Measurements from ENCODE around the gene VTCN1. TPM values are rescaled to one million over a fixed set of nuclear protein-coding genes. Genes with fewer than 3 reads are reported as not detected.
"Not testable (repeated sequence)": the region's sequence is repeated elsewhere in the genome, so short reads cannot be mapped to it uniquely, and the experiment has no call there.

Gene VTCN1
- polyA plus RNA-seq, 3 donors: not detected

GRCh38 chr1:117120774-117121588, 89.7 kb downstream of the VTCN1 start:
- H3K4me1 Mint-ChIP-seq: peaks cover 15% of the 10 kb centered on the region
- peaks cover 0 to 4% (median 0%) of the 10 kb centered on the region in 7 donors for H3K9me3 Mint-ChIP-seq
- peak overlapping the region; percentile 85 to 91 for H3K4me3 Mint-ChIP-seq
- TF ChIP-seq CTCF (IDR thresholded peaks at IDR 0.05): no peak
- Histone ChIP-seq H3K4me2 (replicated peaks; ENCODE audit: extremely low read depth, low read length, poor library complexity, severe bottlenecking) (peak overlapping the region; percentile 85), H3K9ac (ENCODE audit: insufficient read depth, low read length, poor library complexity, severe bottlenecking) (peak overlapping the region; percentile 67), H3K4me3 (replicated peaks in 1 of 3; ENCODE audit: low read depth in 2 of 3, low read length in 3 of 3) (peak overlapping the region; percentile 44 to 79 (median 66)), H2AFZ (ENCODE audit: insufficient read depth, low read depth, low read length, poor library complexity, severe bottlenecking) (peak overlapping the region; percentile 90), H3K79me2 (ENCODE audit: insufficient read depth, low read length) (no peaks in the 10 kb centered on the region), H3K27ac (ENCODE audit: low read depth in 1 of 2, low read length in 2 of 2) (no peak overlapping the region), H3K9me3 (replicated peaks in 1 of 2; ENCODE audit: control insufficient read depth in 1 of 2, insufficient read depth in 1 of 2, low read length in 2 of 2) (no peaks in the 10 kb centered on the region), H3K4me1 (ENCODE audit: control insufficient read depth in 1 of 2, insufficient read depth in 2 of 2, low read length in 2 of 2) (peaks cover 12 to 15% of the 10 kb centered on the region in 2 donors), H4K20me1 (ENCODE audit: insufficient read depth, low read length) (no peaks in the 10 kb centered on the region), H3K36me3 (replicated peaks in 1 of 2; ENCODE audit: control insufficient read depth in 1 of 2, insufficient read depth in 2 of 2, low read length in 2 of 2) (no peaks in the 10 kb centered on the region), H3K27me3 (ENCODE audit: control insufficient read depth in 2 of 2, insufficient read depth in 2 of 2, low read length in 2 of 2) (peaks cover 0 to 8% of the 10 kb centered on the region in 2 donors)
- no peak for DNase-seq
- peak overlapping the region in 4 of 7 donors; percentile 26 to 85 (median 54) for H3K27ac Mint-ChIP-seq
- intact Hi-C loops (cut with micrococcal nuclease): loop anchor here (5.0 kb wide), 3 partner anchors 59 to 246 kb away; partner anchors contain the start of genes MAN1A2 (in 1 of the 2) and TTF2 (in 1 of the 2)
- 21% methylated on average over 27 of the region's 29 CpGs for WGBS (ENCODE audit: insufficient coverage)
- H3K27me3 Mint-ChIP-seq (ENCODE audit: low read depth in 3 of 3): peaks cover 0 to 15% (median 9%) of the 10 kb centered on the region in 3 donors
- H3K36me3 Mint-ChIP-seq: no peaks in the 10 kb centered on the region

DNA sequence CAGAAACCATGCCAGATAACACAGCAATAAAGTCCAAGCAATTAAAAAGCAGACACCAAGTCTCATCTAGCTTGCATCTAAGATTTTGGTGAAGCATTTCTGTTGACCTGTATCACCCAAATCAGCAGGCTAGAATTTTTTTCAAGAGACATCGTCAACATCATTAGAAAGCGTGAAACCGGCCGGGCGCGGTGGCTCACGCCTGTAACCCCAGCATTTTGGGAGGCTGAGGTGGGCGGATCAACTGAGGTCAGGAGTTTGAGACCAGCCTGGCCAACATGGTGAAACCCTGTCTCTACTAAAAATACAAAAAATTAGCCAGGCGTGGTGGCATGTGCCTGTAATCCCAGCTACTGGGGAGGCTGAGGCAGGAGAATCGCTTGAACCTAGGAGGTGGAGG, 91.6 kb downstream of the VTCN1 start:
- Mint-ChIP-seq H3K4me1 (peaks cover 15% of the 10 kb centered on the region), H3K27me3 (ENCODE audit: low read depth in 3 of 3) (peaks cover 0 to 15% (median 9%) of the 10 kb centered on the region in 3 donors)
- H3K36me3 Mint-ChIP-seq; H3K36me3 ChIP-seq (replicated peaks in 1 of 2; ENCODE audit: control insufficient read depth in 1 of 2, insufficient read depth in 2 of 2, low read length in 2 of 2); H3K27ac Mint-ChIP-seq; H3K9ac ChIP-seq (ENCODE audit: insufficient read depth, low read length, poor library complexity, severe bottlenecking); H3K9me3 ChIP-seq (replicated peaks in 1 of 2; ENCODE audit: control insufficient read depth in 1 of 2, insufficient read depth in 1 of 2, low read length in 2 of 2); intact Hi-C loops (cut with micrococcal nuclease); H3K79me2 ChIP-seq (ENCODE audit: insufficient read depth, low read length); H2AFZ ChIP-seq (ENCODE audit: insufficient read depth, low read depth, low read length, poor library complexity, severe bottlenecking); DNase-seq; H3K4me3 ChIP-seq (replicated peaks in 1 of 3; ENCODE audit: low read depth in 2 of 3, low read length in 3 of 3); H4K20me1 ChIP-seq (ENCODE audit: insufficient read depth, low read length); H3K9me3 Mint-ChIP-seq; H3K27ac ChIP-seq (ENCODE audit: low read depth in 1 of 2, low read length in 2 of 2); H3K27me3 ChIP-seq (ENCODE audit: control insufficient read depth in 2 of 2, insufficient read depth in 2 of 2, low read length in 2 of 2); H3K4me3 Mint-ChIP-seq; H3K4me2 ChIP-seq (replicated peaks; ENCODE audit: extremely low read depth, low read length, poor library complexity, severe bottlenecking): not testable (repeated sequence)
- WGBS (ENCODE audit: insufficient coverage): 100% methylated on average over 3 of the region's 10 CpGs
- H3K4me1 ChIP-seq (ENCODE audit: control insufficient read depth in 1 of 2, insufficient read depth in 2 of 2, low read length in 2 of 2): peaks cover 12 to 15% of the 10 kb centered on the region in 2 donors
